ENCODE measurements around the gene GMDS.

GMDS gene

GRCh38 chr6:2205396-2205795, 40.0 kb downstream of the GMDS start:
- no peak for DNase-seq (ENCODE audit: low spot score)

GRCh38 chr6:2204272-2204671, 41.1 kb downstream of the GMDS start:
- no peak for DNase-seq (ENCODE audit: low spot score)

- no peak for DNase-seq (ENCODE audit: low spot score)
Observed at GRCh38 chr6:2203264-2203663, 42.1 kb downstream of the GMDS start.

GRCh38 chr6:2197984-2198383, 47.4 kb downstream of the GMDS start:
- no peak for DNase-seq (ENCODE audit: low spot score)

GRCh38 chr6:2197177-2197671, 48.2 kb downstream of the GMDS start:
- DNase-seq (ENCODE audit: low spot score), result no peak

- no peak for DNase-seq (ENCODE audit: low spot score)
Observed at GRCh38 chr6:2196079-2196679, 49.2 kb downstream of the GMDS start.

- DNase-seq (ENCODE audit: low spot score), result no peak
Observed at GRCh38 chr6:2194643-2195042, 50.8 kb downstream of the GMDS start.

- no peak for DNase-seq (ENCODE audit: low spot score)
Observed at GRCh38 chr6:2193931-2194330, 51.5 kb downstream of the GMDS start.

- no peak for DNase-seq (ENCODE audit: low spot score)
Observed at GRCh38 chr6:2192976-2193375, 52.4 kb downstream of the GMDS start.

- no peak for DNase-seq (ENCODE audit: low spot score)
Observed at GRCh38 chr6:2191390-2191740, 54.0 kb downstream of the GMDS start.

- no peak for DNase-seq (ENCODE audit: low spot score)
Observed at GRCh38 chr6:2190661-2191389, 54.6 kb downstream of the GMDS start.

GRCh38 chr6:2188856-2189384, 56.5 kb downstream of the GMDS start:
- DNase-seq (ENCODE audit: low spot score), result no peak

GRCh38 chr6:2188397-2188796, 57.0 kb downstream of the GMDS start:
- DNase-seq (ENCODE audit: low spot score), result no peak

- no peak for DNase-seq (ENCODE audit: low spot score)
Observed at GRCh38 chr6:2187826-2188225, 57.6 kb downstream of the GMDS start.

GRCh38 chr6:2186516-2186915, 58.9 kb downstream of the GMDS start:
- DNase-seq (ENCODE audit: low spot score), result no peak

- DNase-seq (ENCODE audit: low spot score), result no peak
Observed at GRCh38 chr6:2185466-2185865, 59.9 kb downstream of the GMDS start.

GRCh38 chr6:2184700-2185455, 60.5 kb downstream of the GMDS start:
- DNase-seq (ENCODE audit: low spot score), result no peak

GRCh38 chr6:2183752-2184151, 61.7 kb downstream of the GMDS start:
- DNase-seq (ENCODE audit: low spot score), result no peak

- no peak for DNase-seq (ENCODE audit: low spot score)
Observed at GRCh38 chr6:2183246-2183645, 62.2 kb downstream of the GMDS start.

GRCh38 chr6:2182251-2182650, 63.2 kb downstream of the GMDS start:
- DNase-seq (ENCODE audit: low spot score), result no peak

GRCh38 chr6:2181567-2181966, 63.8 kb downstream of the GMDS start:
- no peak for DNase-seq (ENCODE audit: low spot score)

- no peak for DNase-seq (ENCODE audit: low spot score)
Observed at GRCh38 chr6:2179950-2180349, 65.5 kb downstream of the GMDS start.

- DNase-seq (ENCODE audit: low spot score), result no peak
Observed at GRCh38 chr6:2179241-2179640, 66.2 kb downstream of the GMDS start.
